Neural crest cell (in vitro differentiated cells): ENCODE results near the gene RPL28. TPM values are rescaled to one million over a fixed set of nuclear protein-coding genes. Genes with fewer than 3 reads are reported as not detected.
A peak's percentile ranks its signal among the peaks of the same experiment; 100 is the strongest.

Experiments
- DNase-seq: peaks from one replicate; pipeline ENCODE4 v3.0.0; 2021; ENCODE audit warnings: low read depth, mixed read lengths, low spot score
- H3K27ac Mint-ChIP-seq: one replicate; pipeline ENCODE4 v1.8.0; 2021; ENCODE audit warnings: mild to moderate bottlenecking, mixed read lengths; ENCODE audit not compliant: unreplicated experiment
- H3K27me3 Mint-ChIP-seq: 2 replicates; pipeline ENCODE4 v1.8.0; 2021; ENCODE audit warnings: low read depth, mild to moderate bottlenecking, mixed read lengths
- H3K36me3 Mint-ChIP-seq: 2 replicates; pipeline ENCODE4 v1.8.0; 2021; ENCODE audit warnings: low read depth, mild to moderate bottlenecking, mixed read lengths
- H3K4me1 Mint-ChIP-seq: 2 replicates; pipeline ENCODE4 v1.8.0; 2021; ENCODE audit warnings: mixed read lengths
- H3K4me3 Mint-ChIP-seq: one replicate; pipeline ENCODE4 v1.8.0; 2021; ENCODE audit warnings: mild to moderate bottlenecking, mixed read lengths
- H3K9me3 Mint-ChIP-seq: 2 replicates; pipeline ENCODE4 v1.8.0; 2021; ENCODE audit warnings: mixed read lengths
- CTCF ChIP-seq: fragments of 200-600 bp; sonication (generic); conservative IDR thresholded peaks from 2 replicates; pipeline ENCODE4 v1.5.0; 2021; ENCODE audit warnings: antibody characterized with exemption, mild to moderate bottlenecking
- long read RNA-seq: library from polyadenylated mRNA; unstranded; transcript quantifications from one replicate; pipeline ENCODE4 v2.0.0, GENCODE V29; 2020
- total RNA-seq: library from RNA; stranded (reverse); gene quantifications from 2 replicates; pipeline ENCODE4 v1.2.1, GENCODE V29; 2021

The RPL28 gene
- 1,888 and 1,936 TPM in 2 replicates for total RNA-seq
- long read RNA-seq, full-length matches to known transcripts: 467 of 488 reads
- long read RNA-seq, partial matches to known transcripts: 2 of 488 reads
- long read RNA-seq, other reads (novel, unspliced or antisense): 19 of 488 reads

DNA sequence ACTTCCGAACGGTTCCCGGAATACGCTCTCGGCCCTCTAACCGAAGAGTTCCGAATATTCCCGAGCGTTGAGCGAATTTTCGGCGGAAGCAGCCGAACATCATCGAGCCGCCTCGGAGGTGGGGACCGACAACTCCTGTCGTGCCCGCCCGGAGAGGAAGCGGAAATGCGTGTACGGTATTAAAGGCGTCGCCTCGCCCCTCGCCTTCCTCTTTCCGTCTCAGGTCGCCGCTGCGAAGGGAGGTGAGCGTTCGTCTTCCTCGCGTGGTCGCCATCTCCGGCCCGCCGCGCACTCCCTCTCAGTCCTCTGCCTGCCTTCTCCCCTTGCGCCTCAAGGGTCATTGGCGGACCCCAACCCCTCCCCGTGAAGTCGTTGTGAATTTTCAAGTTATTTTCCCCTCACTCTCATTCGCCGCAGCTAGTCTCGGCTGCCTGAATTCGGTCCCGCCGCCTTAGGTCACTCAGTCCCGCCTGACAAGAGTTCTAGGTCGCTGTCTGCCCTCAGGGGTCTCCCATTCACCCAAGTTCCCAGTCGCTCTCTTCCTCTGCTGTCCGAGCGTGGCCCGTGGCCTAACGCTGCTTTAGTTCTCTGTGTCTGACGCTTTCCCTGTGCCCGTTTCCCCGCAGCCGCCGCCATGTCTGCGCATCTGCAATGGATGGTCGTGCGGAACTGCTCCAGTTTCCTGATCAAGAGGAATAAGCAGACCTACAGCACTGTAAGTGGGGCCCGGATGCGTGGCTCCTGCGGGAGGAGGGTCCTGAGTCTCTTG lies at the start of gene RPL28:
TSS of gene RPL28 (plus strand) at position 209 of the 769 bp plus-strand sequence. CDS start at position 635, 426 bp downstream.
- H3K36me3 Mint-ChIP-seq: peaks cover 10% of the 10 kb centered on the region
- H3K27me3 Mint-ChIP-seq: peaks cover 8% of the 10 kb centered on the region
- H3K4me3 Mint-ChIP-seq: peak within 1 kb of the TSS; percentile 100
- peak; percentile 98 for DNase-seq
- H3K4me1 Mint-ChIP-seq: peaks cover 54% of the 10 kb centered on the region
- H3K27ac Mint-ChIP-seq: peak within 1 kb of the TSS; percentile 99
- no peaks in the 10 kb centered on the region for H3K9me3 Mint-ChIP-seq
- no peak for TF ChIP-seq CTCF

DNA sequence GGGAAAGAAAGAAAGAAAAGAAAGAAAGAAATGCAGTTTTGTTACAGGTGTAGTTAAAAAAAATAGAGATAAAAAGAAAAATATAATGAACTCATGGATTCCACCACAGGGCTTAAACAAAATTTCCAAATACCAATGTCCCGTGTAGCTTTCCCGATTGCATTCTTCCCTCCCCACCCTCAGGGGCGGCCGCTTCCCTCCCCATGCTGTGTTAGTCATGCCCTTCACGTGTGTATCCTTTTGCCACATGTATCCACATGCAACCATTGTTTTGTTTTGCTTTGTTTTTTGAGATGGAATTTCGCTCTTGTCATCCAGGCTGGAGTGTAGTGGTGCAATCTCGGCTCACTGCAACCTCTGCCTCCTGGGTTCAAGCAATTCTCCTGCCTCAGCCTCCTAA lies 49.6 kb upstream of the RPL28 start:
- no peak for TF ChIP-seq CTCF
- peaks cover 18% of the 10 kb centered on the region for H3K4me1 Mint-ChIP-seq
- peaks cover 7% of the 10 kb centered on the region for H3K27me3 Mint-ChIP-seq
- H3K36me3 Mint-ChIP-seq: no peaks in the 10 kb centered on the region
- no peaks in the 10 kb centered on the region for H3K9me3 Mint-ChIP-seq
- no peak overlapping the region for H3K27ac Mint-ChIP-seq
- no peak overlapping the region for H3K4me3 Mint-ChIP-seq
- no peak for DNase-seq

GRCh38 chr19:55339105-55339888 lies 46.4 kb upstream of the RPL28 start, which contains the start of gene KMT5C:
KMT5C (plus strand) TSS chr19:55339876; CDS start chr19:55341937, 2,061 bp downstream.
- peaks cover 7% of the 10 kb centered on the region for H3K27me3 Mint-ChIP-seq
- no peaks in the 10 kb centered on the region for H3K36me3 Mint-ChIP-seq
- DNase-seq: peak; percentile 100
- H3K9me3 Mint-ChIP-seq: no peaks in the 10 kb centered on the region
- H3K27ac Mint-ChIP-seq: peak within 1 kb of the TSS; percentile 96
- peaks cover 25% of the 10 kb centered on the region for H3K4me1 Mint-ChIP-seq
- peak; percentile 45 for TF ChIP-seq CTCF
- peak within 1 kb of the TSS; percentile 98 for H3K4me3 Mint-ChIP-seq

DNA sequence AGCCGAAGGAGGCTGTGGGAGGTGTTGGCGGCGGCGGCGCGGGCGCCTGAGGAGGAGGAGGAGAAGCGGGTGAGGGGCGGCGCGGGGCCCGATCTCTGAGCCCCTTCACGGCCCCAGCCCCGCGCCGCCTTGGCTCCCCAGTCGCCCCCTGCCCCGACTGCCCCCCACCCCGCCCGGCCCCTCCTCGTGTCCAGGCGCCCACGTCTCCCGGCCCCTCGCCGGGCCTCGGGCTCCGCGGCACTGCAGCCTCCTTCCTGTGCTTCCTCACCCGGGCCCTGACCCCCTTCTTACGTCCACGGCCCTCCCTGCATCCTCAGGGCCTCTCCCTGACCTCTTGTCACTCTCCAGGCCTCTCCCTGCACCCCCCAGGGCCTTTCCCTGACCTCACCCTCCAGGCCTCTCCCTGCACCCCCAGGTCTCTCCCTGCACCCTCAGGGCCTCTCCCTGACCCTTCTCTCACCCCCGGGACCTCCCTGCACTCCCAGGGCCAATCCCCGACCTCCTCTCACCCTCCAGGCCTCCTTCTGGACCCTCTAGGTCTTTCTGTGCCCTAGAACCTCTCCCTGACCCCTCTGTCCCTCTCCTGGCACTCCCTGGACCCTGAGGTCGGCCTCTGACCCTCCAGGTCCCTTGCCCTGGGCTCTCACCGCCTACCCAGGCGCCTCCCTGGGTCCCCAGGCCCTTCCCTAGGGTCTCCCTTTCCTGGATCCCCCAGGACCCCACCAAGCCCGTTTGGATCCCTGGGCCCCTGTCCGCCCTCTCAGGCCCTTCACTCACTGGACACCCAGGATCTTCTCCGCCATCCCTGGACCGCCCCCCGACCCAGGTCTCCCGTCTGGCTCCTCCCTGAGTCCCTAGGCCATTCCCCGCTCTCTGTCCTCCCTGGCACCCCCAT lies 45.6 kb upstream of the RPL28 start:
- Mint-ChIP-seq H3K4me1 (peaks cover 28% of the 10 kb centered on the region), H3K9me3 (no peaks in the 10 kb centered on the region), H3K27ac (peak overlapping the region; percentile 81), H3K4me3 (peak overlapping the region; percentile 98), H3K27me3 (peaks cover 7% of the 10 kb centered on the region), H3K36me3 (no peaks in the 10 kb centered on the region)
- DNase-seq: no peak
- no peak for TF ChIP-seq CTCF

GRCh38 chr19:55340784-55341147 lies 45.0 kb upstream of the RPL28 start:
- no peak overlapping the region for H3K27ac Mint-ChIP-seq
- no peaks in the 10 kb centered on the region for H3K36me3 Mint-ChIP-seq
- peak overlapping the region; percentile 84 for H3K4me3 Mint-ChIP-seq
- peaks cover 7% of the 10 kb centered on the region for H3K27me3 Mint-ChIP-seq
- H3K4me1 Mint-ChIP-seq: peaks cover 28% of the 10 kb centered on the region
- no peaks in the 10 kb centered on the region for H3K9me3 Mint-ChIP-seq
- TF ChIP-seq CTCF: no peak
- peak; percentile 25 for DNase-seq
